Measurements from ENCODE around the gene HCFC1R1.

Gene HCFC1R1

GRCh38 chr16:3009568-3010390 lies 14.0 kb downstream of the HCFC1R1 start:
- H3K27ac ChIP-seq, result peak overlapping the region; percentile 51
- no peak for TF ChIP-seq CTCF (conservative IDR thresholded peaks at IDR 0.05)

- no peak for TF ChIP-seq CTCF (conservative IDR thresholded peaks at IDR 0.05)
- no peak overlapping the region for H3K27ac ChIP-seq
These were observed 15.1 kb downstream of the HCFC1R1 start for GRCh38 chr16:3008690-3009037.

GRCh38 chr16:3007957-3008689 lies 15.6 kb downstream of the HCFC1R1 start:
- H3K27ac ChIP-seq, result no peak overlapping the region
- no peak for TF ChIP-seq CTCF (conservative IDR thresholded peaks at IDR 0.05)

GRCh38 chr16:3007059-3007956 lies 16.4 kb downstream of the HCFC1R1 start:
- no peak overlapping the region for H3K27ac ChIP-seq
- no peak for TF ChIP-seq CTCF (conservative IDR thresholded peaks at IDR 0.05)

- no peak for TF ChIP-seq CTCF (conservative IDR thresholded peaks at IDR 0.05)
- peak overlapping the region; percentile 69 for H3K27ac ChIP-seq
These were observed 18.9 kb downstream of the HCFC1R1 start for GRCh38 chr16:3004781-3005284.

- peak overlapping the region; percentile 69 for H3K27ac ChIP-seq
- TF ChIP-seq CTCF (conservative IDR thresholded peaks at IDR 0.05), result no peak
These were observed 19.4 kb downstream of the HCFC1R1 start for GRCh38 chr16:3004319-3004718.

Data from VCaP (cell line).